Heart left ventricle (tissue), 16 donors: Measurements from ENCODE around the gene TECRL. TPM values are rescaled to one million over a fixed set of nuclear protein-coding genes. Genes with fewer than 3 reads are reported as not detected.

Experiments
- ATAC-seq, 4 donors: fragments of 200-7000 bp; cut with Tn5 transposase; one replicate each; pipeline ENCODE4 v1.9.1; 2020 to 2022; ENCODE audit warnings: moderate library complexity in 4 of 4, mild to moderate bottlenecking in 3 of 4, moderate number of reproducible peaks in 1 of 4
- DNase-seq, 5 donors: peaks; one replicate each; pipeline ENCODE4 v3.0.0-alpha.2; 2020
- H3K27ac ChIP-seq, 12 donors: fragments of 200-600 bp; sonication (generic) in 4 of 12; one replicate each; pipeline versions ENCODE4 v1.5.0 to v1.8.0; 2016 to 2022; ENCODE audit warnings: mild to moderate bottlenecking in 2 of 12
- H3K27me3 ChIP-seq, 9 donors: fragments of 200-600 bp; sonication (generic) in 2 of 9; one replicate each; pipeline versions ENCODE4 v1.5.1 to v1.8.0; 2016 to 2022; ENCODE audit warnings: mild to moderate bottlenecking in 3 of 9
- H3K36me3 ChIP-seq, 9 donors: fragments of 200-600 bp; sonication (generic) in 2 of 9; one replicate each; pipeline versions ENCODE4 v1.5.0 to v1.8.0; 2018 to 2022; ENCODE audit warnings: mild to moderate bottlenecking in 2 of 9
- H3K4me1 ChIP-seq, 12 donors: fragments of 200-600 bp; sonication (generic) in 4 of 12; one replicate each; pipeline versions ENCODE4 v1.5.0 to v1.8.0; 2016 to 2022; ENCODE audit warnings: mild to moderate bottlenecking in 3 of 12
- H3K4me3 ChIP-seq, 12 donors: fragments of 200-600 bp; sonication (generic) in 4 of 12; one replicate each; pipeline versions ENCODE4 v1.5.0 to v1.8.0; 2017 to 2022; ENCODE audit warnings: mild to moderate bottlenecking in 9 of 12, moderate library complexity in 4 of 12
- H3K9me3 ChIP-seq, 12 donors: fragments of 200-600 bp; sonication (generic) in 4 of 12; one replicate each; pipeline versions ENCODE4 v1.5.0 to v1.8.0; 2016 to 2022; ENCODE audit warnings: mild to moderate bottlenecking in 1 of 12
- CTCF ChIP-seq, 12 donors: fragments of 200-600 bp; sonication (generic) in 4 of 12; IDR thresholded peaks; one replicate each; pipeline versions ENCODE4 v1.5.0 to v1.8.0; 2018 to 2022; ENCODE audit warnings: antibody characterized with exemption in 12 of 12, mild to moderate bottlenecking in 5 of 12
- POLR2A ChIP-seq, 2 donors: fragments of 450-650 bp; IDR thresholded peaks; one replicate each; pipeline ENCODE4 v1.6.1; 2017; ENCODE audit warnings: antibody characterized with exemption in 2 of 2, mild to moderate bottlenecking in 2 of 2, moderate library complexity in 2 of 2
- WGBS, 4 donors: extraction: QIAGEN DNeasy Blood & Tissue Kit in 2 of 4; methylation state at CpG; one replicate each; pipeline versions ENCODE4 v1.1.5 to v1.1.7; 2013 to 2018; 5-methylcytosine and 5-hydroxymethylcytosine counted together
- intact Hi-C, 10 donors: fragments of 100-400 bp; cut with DNase I; formaldehyde crosslinking; loops; one replicate each; pipeline versions ENCODE4 v1.11.1 to v1.14.2; 2022
- polyA plus RNA-seq, 2 donors: library from polyadenylated mRNA; stranded (reverse); fragments of 200-250 nt; gene quantifications; one replicate each; pipeline ENCODE4 v1.2.3, GENCODE V29; 2013
- total RNA-seq, 9 donors: library from RNA; depleted of rRNA in 2 of 9; stranded (reverse); fragments of >200 nt in 2 of 9; fragmentation: NEBNext Ultra II Directional in 3 of 9; extraction: Animal tissue kit (Norgen Biotek cat#: 25700) in 3 of 9; gene quantifications; one replicate each; pipeline versions ENCODE4 v1.1.0 to v1.2.4, GENCODE V29; 2016 to 2023
- donor health status: ischemic (EF 13 %, LVEDD 7.1; RV severe dilation, severe dysfunction).
- donor health status: healthy with polysubstance abuse.
- donor health status: DM: no; HTN: yes; CAD: no.
- donor health status: DM: no; HTN: no; CAD: no.
- donor health status: ischemic (EF 25% LVEDD 6.9; RV normal size, moderate dysfunction).
- donor health status: ischemic (EF 25% LVEDD 5.7; RV mildly dilated, moderate dysfunction).
- donor health status: healthy.
- donor health status: DM: yes; HTN: yes; CAD: no.
- donor health status: ischemic (EF 35%, LVEDD 5.7; RV mildly dilated, moderate dysfunction).
- donor health status: nonischemic (EF 11% LVEDD 7.7; RV severe dilation, severe dysfunction).
- donor health status: DM: yes; HTN: yes; CAD: no.
- donor health status: PGD.
- donor health status: ischemic (EF 29% LVEDD 5.4; RV normal size, mild dysfunction).
- donor health status: nonischemic (EF 23%, LVEDD 6.1; RV moderate dilation, normal function).

Gene TECRL
- total and polyA plus RNA-seq, 11 donors, result 353 to 1,384 (median 926) TPM

GRCh38 chr4:64417974-64418373 is 8.7 kb upstream of the TECRL start:
- Histone ChIP-seq H3K27me3 (no peaks in the 10 kb centered on the region), H3K9me3 (no peaks in the 10 kb centered on the region), H3K4me3 (no peak overlapping the region), H3K4me1 (peaks cover 0 to 11% (median 0%) of the 10 kb centered on the region in 12 donors), H3K36me3 (no peaks in the 10 kb centered on the region), H3K27ac (peak overlapping the region in 11 of 12 donors; percentile 13 to 83 (median 70))
- DNase-seq, result peak in 4 of 5 donors; percentile 43 to 66 (median 48)
- no peak for TF ChIP-seq POLR2A (IDR thresholded peaks at IDR 0.05)
- no peak for TF ChIP-seq CTCF (IDR thresholded peaks at IDR 0.05)
- 2 to 8% (median 4%) methylated on average over 1 of the region's 1 CpG for WGBS, 4 donors
- ATAC-seq, result peak; percentile 91 to 96 (median 94)
- intact Hi-C loops, result loop anchor here in 6 of 10 donors (5.0 to 10.0 kb wide), 6 partner anchors 47 to 114 kb away; no protein-coding TSS in a partner anchor

- no peak for ATAC-seq
- Histone ChIP-seq H3K27me3 (no peaks in the 10 kb centered on the region), H3K4me3 (peak overlapping the region; percentile 3 to 61 (median 51)), H3K27ac (peak overlapping the region in 11 of 12 donors; percentile 19 to 85 (median 73)), H3K4me1 (no peaks in the 10 kb centered on the region), H3K36me3 (no peaks in the 10 kb centered on the region), H3K9me3 (no peaks in the 10 kb centered on the region)
- WGBS, 4 donors, result 39 to 52% (median 41%) methylated on average over 1 of the region's 1 CpG
- intact Hi-C loops, result loop anchor here in 7 of 10 donors (2.0 to 10.0 kb wide), 7 partner anchors 62 to 130 kb away; no protein-coding TSS in a partner anchor
- DNase-seq, result no peak
- TF ChIP-seq POLR2A (IDR thresholded peaks at IDR 0.05) (no peak), CTCF (IDR thresholded peaks at IDR 0.05) (no peak)
Measured at GRCh38 chr4:64407000-64407399, 2.2 kb downstream of the TECRL start.

- H3K4me3 ChIP-seq, result peak overlapping the region; percentile 15 to 61 (median 51)
Measured at GRCh38 chr4:64405761-64406160, 3.5 kb downstream of the TECRL start.

More at GRCh38 chr4:64405761-64406160, 3.5 kb downstream of the TECRL start:
- Histone ChIP-seq H3K36me3 (no peaks in the 10 kb centered on the region), H3K9me3 (no peaks in the 10 kb centered on the region), H3K4me1 (peaks cover 0 to 3% (median 0%) of the 10 kb centered on the region in 12 donors), H3K27me3 (no peaks in the 10 kb centered on the region), H3K27ac (peak overlapping the region in 11 of 12 donors; percentile 11 to 85 (median 73))
- intact Hi-C loops, result loop anchor here in 7 of 10 donors (2.0 to 10.0 kb wide), 7 partner anchors 61 to 132 kb away; no protein-coding TSS in a partner anchor
- TF ChIP-seq CTCF (IDR thresholded peaks at IDR 0.05) (no peak), POLR2A (IDR thresholded peaks at IDR 0.05) (no peak)
- 30 to 37% (median 34%) methylated on average over 11 of the region's 11 CpGs for WGBS, 4 donors
- ATAC-seq (peak; percentile 39 to 66 (median 59)), DNase-seq (no peak)
